Hindlimb muscle (tissue), 1 donor: Measurements from ENCODE around the gene KRTDAP. TPM values are rescaled to one million over a fixed set of nuclear protein-coding genes. Genes with fewer than 3 reads are reported as not detected.
"Not testable (repeated sequence)": the region's sequence is repeated elsewhere in the genome, so short reads cannot be mapped to it uniquely, and the experiment has no call there.

Experiments used
- DNase-seq: peaks from one replicate; pipeline ENCODE4 v3.0.0-alpha.2; 2013
- polyA plus RNA-seq: library from polyadenylated mRNA; unstranded; fragments of 120-200 nt; gene quantifications from one replicate; pipeline ENCODE4 v1.2.1, GENCODE V29; 2013; ENCODE audit not compliant: insufficient read length

The KRTDAP gene
- polyA plus RNA-seq, 1 donor = 6.6 TPM

GRCh38 chr19:35483089-35483488 lies 7.2 kb downstream of the KRTDAP start:
- DNase-seq = no peak

GRCh38 chr19:35478794-35479677 lies 11.2 kb downstream of the KRTDAP start:
- DNase-seq = no peak

DNA sequence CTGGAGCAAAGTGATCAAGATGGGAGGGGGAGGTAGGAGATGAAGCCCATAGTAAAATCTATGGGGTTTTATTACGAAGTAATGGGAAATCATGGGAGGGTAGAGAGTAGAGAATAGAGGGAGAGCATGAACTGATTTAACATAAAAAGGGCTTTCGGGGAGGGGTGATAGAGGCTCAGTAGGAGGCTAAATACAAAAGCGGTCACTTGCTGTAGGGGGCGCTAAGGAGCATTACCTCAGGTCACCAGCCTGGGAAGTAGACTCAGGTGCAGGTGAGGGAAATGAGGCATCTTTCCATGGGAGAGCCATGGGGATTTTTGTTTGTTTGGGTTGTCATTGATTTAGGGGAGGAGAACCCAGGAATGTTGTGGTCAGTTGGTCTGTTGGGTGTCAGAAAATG lies 14.1 kb downstream of the KRTDAP start:
- DNase-seq = no peak

- DNase-seq = not testable (repeated sequence)
Measured at GRCh38 chr19:35474594-35474993, 15.7 kb downstream of the KRTDAP start.

- no peak for DNase-seq
Measured at GRCh38 chr19:35474104-35474503, 16.2 kb downstream of the KRTDAP start.

DNA sequence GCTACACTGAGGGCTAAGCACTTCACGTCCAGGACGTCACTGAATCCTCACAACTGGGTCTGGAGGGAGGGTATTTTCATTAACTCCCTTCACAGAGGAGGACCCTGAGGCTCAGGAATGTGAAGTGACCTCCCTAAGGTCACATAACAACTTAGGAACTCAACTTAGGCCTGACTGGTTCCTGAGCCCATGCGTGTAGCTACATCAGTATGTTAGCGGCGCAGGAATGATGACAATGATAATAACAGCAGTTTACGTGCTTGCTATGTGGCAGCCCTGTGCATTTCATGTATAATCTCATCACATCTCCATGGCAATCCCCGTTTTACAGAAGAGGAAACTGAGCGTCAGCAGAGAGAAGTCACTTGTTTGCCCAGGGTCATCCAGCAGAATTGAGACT lies 18.3 kb downstream of the KRTDAP start:
- no peak for DNase-seq

DNA sequence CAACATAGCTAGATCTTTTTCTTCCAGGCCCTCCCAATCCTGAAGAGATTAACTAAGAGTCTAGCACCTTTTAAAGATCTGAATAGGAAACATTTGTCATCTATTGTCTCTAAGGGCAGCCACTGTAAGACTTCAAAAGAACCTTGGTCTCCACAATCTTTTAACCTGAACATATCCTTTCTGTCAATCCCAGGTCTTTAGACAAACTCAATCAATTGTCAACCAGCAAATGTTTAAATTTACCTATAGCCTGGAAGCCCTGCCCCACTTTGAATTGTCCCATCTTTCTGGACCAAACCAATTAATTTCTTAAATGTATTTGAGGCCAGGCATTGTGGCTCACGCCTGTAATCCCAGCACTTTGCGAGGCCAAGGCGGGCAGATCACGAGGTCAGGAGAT lies 19.2 kb downstream of the KRTDAP start:
- DNase-seq = not testable (repeated sequence)

- no peak for DNase-seq
Measured at GRCh38 chr19:35470128-35470527, 20.1 kb downstream of the KRTDAP start.

DNA sequence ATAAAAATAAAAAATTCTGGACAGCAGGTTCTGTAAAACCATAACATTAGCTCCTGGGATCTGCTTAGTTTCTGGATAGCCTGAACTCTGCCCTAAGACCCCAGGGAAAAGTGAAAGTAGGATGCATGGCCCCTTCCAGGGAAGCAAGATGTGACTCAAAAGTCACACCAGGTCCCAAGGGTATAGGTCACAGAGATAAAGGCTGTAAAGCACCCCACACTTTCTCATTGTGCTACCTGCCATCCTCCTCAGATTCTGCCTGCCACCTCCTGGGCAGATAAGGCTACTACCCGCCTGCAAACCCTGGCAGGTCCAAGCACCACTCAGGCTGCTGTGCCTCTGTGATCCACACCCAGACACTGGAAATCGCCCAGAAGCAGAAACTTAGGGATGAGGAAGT lies 21.6 kb downstream of the KRTDAP start:
- no peak for DNase-seq

DNA sequence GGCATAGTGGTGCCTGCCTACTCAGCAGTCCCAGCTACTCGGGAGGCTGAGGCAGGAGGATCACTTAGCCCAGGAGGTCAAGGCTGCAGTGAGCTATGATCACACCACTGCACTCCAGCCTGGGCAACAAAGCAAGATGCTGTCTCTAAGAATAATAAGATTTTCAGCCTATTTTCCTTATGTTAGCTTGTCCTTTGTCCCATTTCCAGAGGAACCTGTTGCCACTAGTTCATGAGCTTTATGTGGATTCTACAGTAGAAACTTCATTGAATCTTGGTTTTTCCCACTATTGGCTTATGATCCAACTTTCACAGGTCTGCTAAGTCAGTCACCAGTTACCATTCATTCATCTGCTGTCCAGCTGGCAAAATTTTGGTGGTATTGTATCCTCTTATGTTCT lies 24.0 kb downstream of the KRTDAP start:
- DNase-seq = no peak

GRCh38 chr19:35462956-35463355 lies 27.3 kb downstream of the KRTDAP start:
- not testable (repeated sequence) for DNase-seq

DNA sequence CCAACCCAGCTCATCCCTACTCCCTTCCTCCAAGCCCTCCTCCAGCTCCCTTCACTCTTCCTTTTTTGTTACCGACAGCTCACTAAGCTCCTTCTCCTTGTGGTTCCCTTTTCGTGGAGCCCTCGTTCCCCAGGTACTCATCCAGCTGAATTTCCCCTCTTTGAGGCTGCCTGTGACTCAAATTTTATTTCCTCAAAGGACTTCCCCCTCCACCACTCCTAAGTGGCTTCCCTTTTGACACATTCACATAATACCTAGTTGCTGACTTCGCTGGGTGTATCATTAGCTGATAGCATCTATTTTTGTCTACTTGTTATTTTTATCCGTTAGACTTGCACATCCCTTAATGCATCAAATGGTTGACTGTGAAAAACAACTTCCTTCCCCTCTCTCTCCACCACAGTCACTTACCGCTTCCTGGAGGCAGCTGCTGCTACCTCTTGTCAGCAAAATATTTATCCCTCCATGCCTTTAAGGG lies 27.7 kb downstream of the KRTDAP start:
- peak; percentile 19 for DNase-seq

DNA sequence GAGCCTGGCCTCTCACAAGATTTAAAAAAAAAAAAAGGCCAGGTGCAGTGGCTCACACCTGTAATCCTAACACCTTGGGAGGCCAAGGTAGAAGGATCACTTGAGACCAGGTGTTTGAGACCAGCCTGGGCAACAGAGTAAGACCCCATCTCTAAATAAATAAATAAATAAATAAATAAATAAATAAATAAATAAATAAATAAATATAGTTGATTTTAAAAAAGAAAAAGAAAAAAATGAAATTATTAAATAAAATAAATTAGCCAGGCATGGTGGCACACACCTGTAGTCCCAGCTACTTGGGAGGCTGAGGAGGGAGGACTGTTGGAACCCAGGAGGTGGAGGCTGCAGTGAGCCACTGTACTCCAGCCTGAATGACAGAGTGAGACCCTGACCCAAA lies 28.5 kb downstream of the KRTDAP start:
- not testable (repeated sequence) for DNase-seq

DNA sequence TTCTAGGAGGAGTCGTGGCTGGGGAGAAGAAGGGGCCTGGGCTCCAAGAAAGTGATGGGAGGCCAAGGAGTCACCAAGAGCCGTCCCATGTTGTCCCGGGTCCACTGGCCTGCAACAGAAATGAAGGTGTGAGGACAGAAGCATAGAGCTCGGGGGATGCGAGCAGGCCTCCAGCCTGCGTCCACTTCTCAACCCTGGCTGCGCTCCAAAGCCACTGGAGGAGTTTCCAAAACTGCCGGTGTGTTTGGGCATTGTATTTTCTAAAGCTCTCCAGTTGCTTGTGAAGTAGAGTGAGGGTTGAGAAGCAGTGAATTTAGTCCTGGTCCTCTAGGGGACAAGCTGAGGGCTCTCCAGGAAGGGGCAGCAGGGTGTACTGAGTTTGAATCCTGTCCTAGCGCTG lies 29.2 kb downstream of the KRTDAP start:
- no peak for DNase-seq

DNA sequence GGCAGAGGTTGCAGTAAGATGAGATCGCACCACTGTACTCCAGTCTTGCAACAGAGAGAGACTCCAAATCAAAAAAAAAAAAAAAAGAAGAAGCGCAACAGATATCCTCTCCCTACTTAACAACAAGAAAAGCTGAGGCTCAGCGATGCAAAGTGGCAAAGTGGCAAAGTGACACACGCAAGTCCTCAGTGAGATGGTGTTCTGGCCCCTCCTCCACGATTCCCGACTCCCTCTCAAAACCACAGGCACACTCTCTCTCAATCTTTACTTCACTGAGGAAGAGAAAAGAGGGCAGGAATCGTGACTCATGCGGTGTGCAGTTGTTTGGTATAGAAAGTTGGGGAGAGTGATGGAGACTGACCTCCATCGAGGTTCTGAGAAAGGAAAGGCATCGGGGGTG lies 29.7 kb downstream of the KRTDAP start:
- no peak for DNase-seq

GRCh38 chr19:35459414-35460082 lies 30.7 kb downstream of the KRTDAP start:
- no peak for DNase-seq

GRCh38 chr19:35458731-35459391 lies 31.4 kb downstream of the KRTDAP start:
- DNase-seq = no peak

- no peak for DNase-seq
Measured at GRCh38 chr19:35458192-35458591, 32.1 kb downstream of the KRTDAP start.

GRCh38 chr19:35457173-35457572 lies 33.1 kb downstream of the KRTDAP start:
- no peak for DNase-seq

GRCh38 chr19:35455616-35456201 lies 34.6 kb downstream of the KRTDAP start:
- DNase-seq = no peak

DNA sequence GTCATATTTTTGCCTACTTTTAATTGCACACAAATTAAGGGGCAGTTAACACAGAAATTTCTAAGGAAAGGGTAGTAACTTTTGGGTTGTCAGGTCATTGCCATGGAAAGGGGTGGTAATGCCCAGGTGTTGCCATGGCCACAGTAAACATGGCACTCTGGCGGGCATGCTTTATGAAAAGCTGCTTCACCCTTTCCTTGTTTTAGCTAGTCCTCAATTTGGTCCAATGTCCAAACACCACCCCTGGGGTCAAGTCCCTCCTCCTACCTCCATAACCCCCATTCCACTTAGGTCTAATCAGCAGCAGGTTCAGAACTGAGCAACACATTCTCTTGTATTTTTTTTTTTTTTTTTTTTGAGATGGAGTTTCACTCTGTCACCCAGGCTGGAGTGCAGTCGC lies 35.6 kb downstream of the KRTDAP start:
- DNase-seq = no peak

- DNase-seq = no peak
Measured at GRCh38 chr19:35451338-35452096, 38.7 kb downstream of the KRTDAP start.
